SU-DHL-6 (cell line): ENCODE results near the gene CELF3.
"Not testable (repeated sequence)": the region's sequence is repeated elsewhere in the genome, so short reads cannot be mapped to it uniquely, and the experiment has no call there.

Experiments
- H2AFZ ChIP-seq: fragments of 200-600 bp; sonication (generic); 2 replicates; pipeline ENCODE4 v1.6.1; 2014; ENCODE audit warnings: low read depth, mild to moderate bottlenecking, moderate library complexity, mixed read lengths, antibody characterized with exemption, low read length; ENCODE audit not compliant: severe bottlenecking
- H3F3A ChIP-seq: fragments of 200-600 bp; shearing (Covaris generic); 2 replicates; pipeline ENCODE4 v1.6.0; 2016; ENCODE audit warnings: antibody characterized with exemption, mild to moderate bottlenecking; ENCODE audit not compliant: insufficient read depth
- H3K27ac ChIP-seq: fragments of 200-600 bp; sonication (generic); 2 replicates; pipeline ENCODE4 v1.5.1; 2016; ENCODE audit warnings: low read depth, mild to moderate bottlenecking, low read length, moderate library complexity, mixed read lengths
- H3K27me3 ChIP-seq: fragments of 200-600 bp; sonication (generic), shearing (Covaris generic); 2 replicates; pipeline ENCODE4 v1.6.0; 2014; ENCODE audit warnings: mild to moderate bottlenecking, low read length
- H3K36me3 ChIP-seq: fragments of 200-600 bp; sonication (generic); 2 replicates; pipeline ENCODE4 v1.6.1; 2014; ENCODE audit warnings: mild to moderate bottlenecking, low read length, mixed read lengths
- H3K4me2 ChIP-seq: fragments of 300-600, 200-600 bp; shearing (Covaris generic), sonication (generic); 2 replicates; pipeline ENCODE4 v1.6.0; 2014; ENCODE audit warnings: low read length, low read depth, mild to moderate bottlenecking; ENCODE audit not compliant: poor library complexity, severe bottlenecking
- H3K4me3 ChIP-seq: fragments of 200-600 bp; sonication (generic); 2 replicates; pipeline ENCODE4 v1.5.1; 2014; ENCODE audit warnings: antibody characterized with exemption, low read length, mild to moderate bottlenecking, mixed read lengths; ENCODE audit not compliant: insufficient read depth, poor library complexity, severe bottlenecking
- H3K79me2 ChIP-seq: fragments of 200-600 bp; sonication (generic); 2 replicates; pipeline ENCODE4 v1.6.1; 2014; ENCODE audit warnings: mild to moderate bottlenecking, low read length, moderate library complexity; ENCODE audit not compliant: insufficient read depth
- H3K9ac ChIP-seq: fragments of 200-600 bp; sonication (generic); 2 replicates; pipeline ENCODE4 v1.7.0; 2014; ENCODE audit warnings: mild to moderate bottlenecking, low read length
- H3K9me2 ChIP-seq: fragments of 200-600 bp; sonication (generic); replicated peaks from 2 replicates; pipeline ENCODE4 v1.6.1; 2014; ENCODE audit warnings: low read length; ENCODE audit not compliant: insufficient read depth
- H3K9me3 ChIP-seq: fragments of 200-600 bp; sonication (generic); 2 replicates; pipeline ENCODE4 v1.6.1; 2014; ENCODE audit warnings: low read length, mixed read lengths; ENCODE audit not compliant: insufficient read depth
- H4K20me1 ChIP-seq: fragments of 200-600 bp; sonication (generic); 2 replicates; pipeline ENCODE4 v1.6.1; 2014; ENCODE audit warnings: low read depth, mild to moderate bottlenecking, antibody characterized with exemption, low read length, moderate library complexity, mixed read lengths
- CTCF ChIP-seq: fragments of 200-600 bp; sonication (generic); IDR thresholded peaks from one replicate; pipeline ENCODE4 v1.5.1; 2017; ENCODE audit warnings: antibody characterized with exemption, mild to moderate bottlenecking, low read length, moderate library complexity; ENCODE audit not compliant: insufficient read depth, poor library complexity, severe bottlenecking
- EZH2phosphoT487 ChIP-seq: fragments of 200-600 bp; sonication (generic), shearing (Covaris generic); conservative IDR thresholded peaks from 2 replicates; pipeline ENCODE4 v1.6.1; 2018; ENCODE audit warnings: mild to moderate bottlenecking, antibody characterized with exemption, low read length, moderate library complexity, mixed read lengths

Gene CELF3

GRCh38 chr1:151686561-151686960 is 30.0 kb downstream of the CELF3 start:
- Histone ChIP-seq H3K36me3 (no peaks in the 10 kb centered on the region), H3K27ac (no peak overlapping the region), H3K9ac (no peak overlapping the region), H3K9me3 (no peaks in the 10 kb centered on the region), H3K27me3 (no peaks in the 10 kb centered on the region), H3F3A (no peaks in the 10 kb centered on the region), H3K4me2 (no peak overlapping the region), H3K9me2 (no peaks in the 10 kb centered on the region), H4K20me1 (no peaks in the 10 kb centered on the region), H3K4me3 (no peak overlapping the region), H2AFZ (no peak overlapping the region), H3K79me2 (no peaks in the 10 kb centered on the region)
- TF ChIP-seq EZH2phosphoT487: no peak
- no peak for TF ChIP-seq CTCF

GRCh38 chr1:151684128-151684527 is 32.5 kb downstream of the CELF3 start:
- no peaks in the 10 kb centered on the region for H3F3A ChIP-seq
- H3K27ac ChIP-seq: no peak overlapping the region
- H2AFZ ChIP-seq: no peak overlapping the region
- H3K4me3 ChIP-seq: no peak overlapping the region
- no peak overlapping the region for H3K4me2 ChIP-seq
- H3K9me3 ChIP-seq: no peaks in the 10 kb centered on the region
- no peaks in the 10 kb centered on the region for H3K79me2 ChIP-seq
- no peaks in the 10 kb centered on the region for H4K20me1 ChIP-seq
- no peaks in the 10 kb centered on the region for H3K9me2 ChIP-seq
- H3K27me3 ChIP-seq: no peaks in the 10 kb centered on the region
- no peaks in the 10 kb centered on the region; the same call in 1 of the 2 replicates for H3K36me3 ChIP-seq
- no peak overlapping the region for H3K9ac ChIP-seq
- no peak for TF ChIP-seq EZH2phosphoT487
- TF ChIP-seq CTCF: no peak

GRCh38 chr1:151682901-151683300 is 33.7 kb downstream of the CELF3 start:
- H3K36me3 ChIP-seq, H3K27me3 ChIP-seq, H3K4me2 ChIP-seq, H3K9me3 ChIP-seq, H3K27ac ChIP-seq, H3K4me3 ChIP-seq, H3K9me2 ChIP-seq, H3F3A ChIP-seq, H3K9ac ChIP-seq, H4K20me1 ChIP-seq, H2AFZ ChIP-seq, H3K79me2 ChIP-seq: not testable (repeated sequence)

- TF ChIP-seq CTCF (no peak), EZH2phosphoT487 (no peak)
- no peak overlapping the region for H3K4me3 ChIP-seq
- H4K20me1 ChIP-seq: no peaks in the 10 kb centered on the region
- H3K9ac ChIP-seq: no peak overlapping the region
- H3K4me2 ChIP-seq: no peak overlapping the region
- no peaks in the 10 kb centered on the region for H3F3A ChIP-seq
- H3K27me3 ChIP-seq: no peaks in the 10 kb centered on the region
- H3K27ac ChIP-seq: no peak overlapping the region
- no peaks in the 10 kb centered on the region for H3K79me2 ChIP-seq
- H3K9me2 ChIP-seq: no peaks in the 10 kb centered on the region
- H2AFZ ChIP-seq: no peak overlapping the region
- no peaks in the 10 kb centered on the region for H3K9me3 ChIP-seq
- no peaks in the 10 kb centered on the region; the same call in 1 of the 2 replicates for H3K36me3 ChIP-seq
Observed at GRCh38 chr1:151681923-151682322, 34.7 kb downstream of the CELF3 start.
